MM.1S (cell line): ENCODE data around the gene NDUFA8.

ENCODE experiments used
- DNase-seq: peaks from one replicate; pipeline ENCODE4 v3.0.0-alpha.2; 2015
- H2AFZ ChIP-seq: fragments of 300-600 bp; sonication (generic); 2 replicates; pipeline ENCODE4 v1.6.0; 2016; ENCODE audit warnings: antibody characterized with exemption, low read length
- H3F3A ChIP-seq: fragments of 300-600 bp; sonication (generic); 2 replicates; pipeline ENCODE4 v1.6.1; 2016; ENCODE audit warnings: mild to moderate bottlenecking, antibody characterized with exemption, low read length, moderate library complexity, mixed read lengths; ENCODE audit not compliant: insufficient read depth
- H3K27ac ChIP-seq: fragments of 300-600 bp; sonication (generic); 2 replicates; pipeline ENCODE4 v1.5.1; 2016; ENCODE audit warnings: mild to moderate bottlenecking, low read length
- H3K27me3 ChIP-seq: fragments of 300-600 bp; sonication (generic); replicated peaks from 2 replicates; pipeline ENCODE4 v1.6.0; 2016; ENCODE audit warnings: low read length; ENCODE audit not compliant: insufficient read depth
- H3K36me3 ChIP-seq: fragments of 300-600 bp; sonication (generic); replicated peaks from 2 replicates; pipeline ENCODE4 v1.6.1; 2016; ENCODE audit warnings: mild to moderate bottlenecking, low read length, mixed read lengths; ENCODE audit not compliant: insufficient read depth
- H3K4me1 ChIP-seq: fragments of 300-600 bp; sonication (generic); 2 replicates; pipeline ENCODE4 v1.6.1; 2016; ENCODE audit warnings: low read length, mixed read lengths
- H3K4me2 ChIP-seq: fragments of 300-600 bp; sonication (generic); 2 replicates; pipeline ENCODE4 v1.6.0; 2016; ENCODE audit warnings: low read depth, low read length
- H3K4me3 ChIP-seq: fragments of 300-600 bp; sonication (generic); 2 replicates; pipeline ENCODE4 v1.5.1; 2016; ENCODE audit warnings: low read length, mixed read lengths
- H3K79me2 ChIP-seq: fragments of 300-600 bp; sonication (generic); 2 replicates; pipeline ENCODE4 v1.6.1; 2016; ENCODE audit warnings: mixed run types, low read length, mixed read lengths
- H3K9ac ChIP-seq: fragments of 300-600 bp; sonication (generic); 2 replicates; pipeline ENCODE4 v1.6.1; 2016; ENCODE audit warnings: low read length, mixed read lengths
- H3K9me2 ChIP-seq: fragments of 300-600 bp; sonication (generic); replicated peaks from 2 replicates; pipeline ENCODE4 v1.6.1; 2016; ENCODE audit warnings: mild to moderate bottlenecking, low read length, mixed read lengths; ENCODE audit not compliant: insufficient read depth
- H3K9me3 ChIP-seq: fragments of 300-600 bp; sonication (generic); replicated peaks from 2 replicates; pipeline ENCODE4 v1.6.1; 2016; ENCODE audit warnings: mild to moderate bottlenecking, low read length, mixed read lengths; ENCODE audit not compliant: insufficient read depth
- H4K20me1 ChIP-seq: fragments of 300-600 bp; sonication (generic); 2 replicates; pipeline ENCODE4 v1.6.1; 2016; ENCODE audit warnings: mild to moderate bottlenecking, low read length, moderate library complexity, mixed read lengths; ENCODE audit not compliant: insufficient read depth
- EZH2 ChIP-seq: fragments of 300-600 bp; sonication (generic); optimal IDR thresholded peaks from 2 replicates; pipeline ENCODE3; 2017; ENCODE audit warnings: low read depth, mild to moderate bottlenecking, antibody characterized with exemption, low read length, mixed read lengths
- EZH2phosphoT487 ChIP-seq: fragments of 300-600 bp; sonication (generic); IDR thresholded peaks from 2 replicates; pipeline ENCODE4 v1.6.1; 2018; ENCODE audit warnings: antibody characterized with exemption, low read length
- TF ChIP-seq, protein P1 (sequence below): fragments of 300-600 bp; sonication (generic); IDR thresholded peaks from 2 replicates; pipeline ENCODE4 v1.5.1; 2016; ENCODE audit warnings: antibody characterized with exemption, low read length, mixed read lengths

Gene NDUFA8

DNA sequence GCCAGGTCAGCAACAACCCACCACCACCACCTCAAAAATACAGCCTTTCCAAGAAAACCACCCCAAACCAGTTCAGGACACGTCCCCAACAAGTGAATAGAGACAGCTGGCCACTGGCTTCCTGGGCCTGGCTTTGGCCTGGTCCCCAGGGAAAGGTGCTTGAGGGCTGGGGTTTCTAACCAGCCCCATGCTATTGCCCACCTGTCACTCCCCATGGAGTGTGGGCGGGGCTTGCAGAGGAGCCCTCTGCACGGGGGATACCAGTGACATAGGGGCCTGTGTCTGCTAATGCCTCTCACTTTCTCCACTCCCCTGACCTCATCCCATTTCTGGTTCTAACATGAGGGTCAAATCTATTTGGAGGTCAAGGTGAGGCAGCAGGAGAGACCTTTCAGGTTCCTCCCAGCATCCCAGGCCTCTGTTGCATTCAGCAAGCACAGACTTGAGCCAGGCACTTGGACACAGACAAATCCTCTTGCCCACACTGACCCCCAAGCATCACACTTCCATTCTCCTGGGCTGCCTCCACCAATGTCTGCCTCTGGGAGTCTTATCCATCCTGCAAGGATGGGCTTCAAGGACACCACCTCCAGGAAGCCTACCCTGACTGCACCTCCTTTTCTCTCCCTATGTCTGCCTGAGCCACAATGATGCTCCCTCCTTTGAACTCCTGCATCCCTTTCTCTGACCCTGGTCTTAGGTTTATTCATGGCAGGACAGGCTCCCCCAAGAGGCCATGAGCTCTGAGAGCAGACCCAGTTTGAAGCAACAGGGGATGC is 50.4 kb downstream of the NDUFA8 start:
- Histone ChIP-seq H3K27ac (no peak overlapping the region), H3K36me3 (no peaks in the 10 kb centered on the region), H3K4me1 (no peaks in the 10 kb centered on the region), H3K9me3 (no peaks in the 10 kb centered on the region), H3K79me2 (no peaks in the 10 kb centered on the region), H3F3A (no peaks in the 10 kb centered on the region), H2AFZ (no peak overlapping the region), H3K4me3 (no peak overlapping the region), H3K4me2 (no peak overlapping the region), H3K9me2 (no peaks in the 10 kb centered on the region), H3K27me3 (no peaks in the 10 kb centered on the region), H3K9ac (no peak overlapping the region), H4K20me1 (no peaks in the 10 kb centered on the region)
- DNase-seq: no peak
- no peak for TF ChIP-seq EZH2phosphoT487

DNA sequence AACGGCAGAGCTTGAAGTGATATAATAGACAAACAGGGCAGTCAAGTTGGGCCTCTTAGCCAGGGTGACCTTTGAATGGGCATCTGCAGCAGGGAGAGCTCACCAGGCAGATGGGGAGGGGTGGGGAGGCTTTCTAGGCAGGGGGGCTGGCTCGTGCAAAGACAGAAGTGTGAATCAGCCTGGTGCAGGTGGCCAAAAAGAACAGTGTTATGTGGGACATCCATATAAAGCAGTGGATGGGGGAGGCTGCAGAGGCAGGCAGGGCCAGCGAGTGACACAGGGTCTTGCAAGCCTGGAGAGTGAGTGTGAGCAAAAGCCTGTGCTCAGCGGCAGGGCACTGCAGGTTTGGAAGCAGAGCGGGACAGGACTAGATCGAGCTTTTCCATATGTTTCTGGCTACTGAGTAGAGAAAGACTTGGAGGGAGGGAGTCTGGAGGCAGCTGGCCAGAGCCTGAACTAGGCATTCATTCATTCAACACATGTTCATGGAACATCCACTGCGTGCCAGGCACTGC is 52.2 kb downstream of the NDUFA8 start:
- Histone ChIP-seq H3K9me3 (no peaks in the 10 kb centered on the region), H3K36me3 (no peaks in the 10 kb centered on the region), H3K27ac (no peak overlapping the region), H3K79me2 (no peaks in the 10 kb centered on the region), H3K9ac (no peak overlapping the region), H2AFZ (no peak overlapping the region), H3K27me3 (no peaks in the 10 kb centered on the region), H3F3A (no peaks in the 10 kb centered on the region), H3K4me3 (no peak overlapping the region), H4K20me1 (no peaks in the 10 kb centered on the region), H3K4me1 (no peaks in the 10 kb centered on the region), H3K9me2 (no peaks in the 10 kb centered on the region), H3K4me2 (no peak overlapping the region)
- DNase-seq: no peak
- TF ChIP-seq, protein P1, sequence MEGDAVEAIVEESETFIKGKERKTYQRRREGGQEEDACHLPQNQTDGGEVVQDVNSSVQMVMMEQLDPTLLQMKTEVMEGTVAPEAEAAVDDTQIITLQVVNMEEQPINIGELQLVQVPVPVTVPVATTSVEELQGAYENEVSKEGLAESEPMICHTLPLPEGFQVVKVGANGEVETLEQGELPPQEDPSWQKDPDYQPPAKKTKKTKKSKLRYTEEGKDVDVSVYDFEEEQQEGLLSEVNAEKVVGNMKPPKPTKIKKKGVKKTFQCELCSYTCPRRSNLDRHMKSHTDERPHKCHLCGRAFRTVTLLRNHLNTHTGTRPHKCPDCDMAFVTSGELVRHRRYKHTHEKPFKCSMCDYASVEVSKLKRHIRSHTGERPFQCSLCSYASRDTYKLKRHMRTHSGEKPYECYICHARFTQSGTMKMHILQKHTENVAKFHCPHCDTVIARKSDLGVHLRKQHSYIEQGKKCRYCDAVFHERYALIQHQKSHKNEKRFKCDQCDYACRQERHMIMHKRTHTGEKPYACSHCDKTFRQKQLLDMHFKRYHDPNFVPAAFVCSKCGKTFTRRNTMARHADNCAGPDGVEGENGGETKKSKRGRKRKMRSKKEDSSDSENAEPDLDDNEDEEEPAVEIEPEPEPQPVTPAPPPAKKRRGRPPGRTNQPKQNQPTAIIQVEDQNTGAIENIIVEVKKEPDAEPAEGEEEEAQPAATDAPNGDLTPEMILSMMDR: no peak
- TF ChIP-seq EZH2phosphoT487 (no peak), EZH2 (no peak)

DNA sequence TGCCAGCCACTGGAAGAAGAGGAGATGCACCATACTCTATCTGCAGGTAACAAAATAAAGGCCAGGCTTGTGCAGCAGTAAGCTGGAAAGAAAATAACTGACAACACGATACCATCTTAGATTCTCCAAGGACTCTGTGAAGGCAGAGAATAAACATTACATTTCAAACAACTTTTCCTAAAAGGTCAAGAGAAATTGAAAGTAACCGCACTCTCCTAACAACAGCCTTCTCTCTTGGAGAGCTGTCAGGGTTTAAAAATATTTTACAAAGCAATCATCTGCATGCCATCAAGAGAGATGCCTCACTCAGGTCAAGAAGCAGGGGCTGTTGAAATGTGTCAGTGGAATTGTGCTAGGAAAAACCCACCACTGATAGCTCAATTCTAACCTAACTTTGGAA is 53.0 kb downstream of the NDUFA8 start:
- Histone ChIP-seq H4K20me1 (no peaks in the 10 kb centered on the region), H2AFZ (no peak overlapping the region), H3F3A (no peaks in the 10 kb centered on the region), H3K9me3 (no peaks in the 10 kb centered on the region), H3K27me3 (no peaks in the 10 kb centered on the region), H3K27ac (no peak overlapping the region), H3K4me2 (no peak overlapping the region), H3K9ac (no peak overlapping the region), H3K4me3 (no peak overlapping the region), H3K9me2 (no peaks in the 10 kb centered on the region), H3K4me1 (no peaks in the 10 kb centered on the region), H3K79me2 (no peaks in the 10 kb centered on the region), H3K36me3 (no peaks in the 10 kb centered on the region)
- TF ChIP-seq, protein P1: no peak
- TF ChIP-seq EZH2phosphoT487 (no peak), EZH2 (no peak)
- DNase-seq: no peak

DNA sequence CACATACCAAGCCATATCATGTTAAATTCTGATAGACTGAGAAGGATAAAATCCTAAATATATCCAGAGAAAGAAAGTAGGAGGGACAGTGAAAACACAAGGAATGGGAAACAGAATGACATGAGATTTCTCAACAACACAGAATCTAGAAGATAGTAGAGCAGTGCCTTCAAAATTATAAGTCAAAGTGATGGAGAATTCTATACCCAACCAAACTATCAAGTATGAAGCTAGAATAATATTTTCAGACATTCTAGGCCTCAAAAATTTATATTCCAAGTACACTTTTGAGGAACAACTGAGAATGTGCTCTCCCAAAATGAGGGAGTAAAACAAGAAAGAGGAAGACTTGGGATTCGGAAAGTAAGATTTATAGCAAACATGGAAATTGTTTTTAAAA is 55.6 kb downstream of the NDUFA8 start:
- Histone ChIP-seq H3K27me3 (no peaks in the 10 kb centered on the region), H3F3A (no peaks in the 10 kb centered on the region), H3K9ac (no peak overlapping the region), H3K9me3 (no peaks in the 10 kb centered on the region), H3K27ac (no peak overlapping the region), H3K9me2 (no peaks in the 10 kb centered on the region), H3K79me2 (no peaks in the 10 kb centered on the region), H3K4me1 (no peaks in the 10 kb centered on the region), H3K4me2 (no peak overlapping the region), H3K4me3 (no peak overlapping the region), H4K20me1 (no peaks in the 10 kb centered on the region), H3K36me3 (no peaks in the 10 kb centered on the region), H2AFZ (no peak overlapping the region)
- DNase-seq: no peak
- TF ChIP-seq, protein P1: no peak
- TF ChIP-seq EZH2phosphoT487 (no peak), EZH2 (no peak)
